ENCODE results near the gene ZNF598.

- TF ChIP-seq CTCF (IDR thresholded peaks at IDR 0.05) (no peak), POLR2A (IDR thresholded peaks at IDR 0.05) (no peak)
Observed at GRCh38 chr16:2030036-2030435, 20.4 kb upstream of the ZNF598 start.
